ENCODE measurements around the gene CHMP2A. TPM values are rescaled to one million over a fixed set of nuclear protein-coding genes. Genes with fewer than 3 reads are reported as not detected.

Gene CHMP2A
- polyA plus RNA-seq, 1 donor from 2014 or later: 189 TPM

DNA sequence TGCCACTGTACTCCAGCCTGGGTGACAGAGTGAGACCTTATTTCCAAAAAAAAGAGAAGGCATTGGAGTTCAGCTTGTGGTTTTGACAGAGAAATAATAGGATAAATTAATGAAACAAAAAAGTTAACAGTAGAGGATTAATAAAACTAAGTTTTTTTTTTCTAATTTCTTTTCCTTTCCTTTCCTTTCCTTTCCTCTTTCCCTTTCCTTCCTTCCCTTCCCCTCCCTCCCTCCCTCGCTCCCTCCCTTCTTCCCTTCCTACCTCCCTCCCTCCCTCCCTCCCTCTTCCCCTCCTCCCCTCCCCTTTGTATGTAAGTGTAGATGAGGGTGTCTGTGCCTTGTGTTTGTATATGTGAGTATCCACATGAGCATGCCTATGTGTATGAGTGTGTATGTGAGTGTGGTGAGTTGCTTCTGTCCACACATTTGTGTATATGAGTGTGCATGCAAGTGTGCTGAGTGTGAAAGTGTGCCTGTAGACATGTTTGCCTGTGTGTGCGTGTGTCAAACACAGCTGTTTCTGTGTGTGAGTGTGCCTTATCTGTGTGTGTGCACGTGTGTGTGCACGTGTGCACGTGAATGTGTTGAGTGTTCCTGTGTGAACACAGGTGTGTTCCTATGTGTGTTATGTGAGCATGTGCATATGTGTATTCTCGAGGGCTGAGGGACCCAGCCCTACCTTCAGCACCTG is 30.7 kb upstream of the CHMP2A start:
- no peaks in the 10 kb centered on the region for H3K9me2 ChIP-seq (ENCODE audit: insufficient read depth, low read length)
- no peaks in the 10 kb centered on the region for H4K20me1 ChIP-seq (ENCODE audit: insufficient read depth)
- H3F3A ChIP-seq (ENCODE audit: insufficient read depth, low read length, poor library complexity, severe bottlenecking): no peaks in the 10 kb centered on the region
- H3K79me2 ChIP-seq (replicated peaks; ENCODE audit: insufficient read depth, low read length): no peaks in the 10 kb centered on the region
- H3K9me3 ChIP-seq (ENCODE audit: low read length): no peaks in the 10 kb centered on the region
- H3K36me3 ChIP-seq (ENCODE audit: insufficient read depth, low read length): no peaks in the 10 kb centered on the region
- H3K4me3 ChIP-seq (ENCODE audit: low read length): no peak overlapping the region
- no peak for TF ChIP-seq SMC3 (conservative IDR thresholded peaks at IDR 0.05; ENCODE audit: poor library complexity)
- no peak for TF ChIP-seq POLR2AphosphoS5 (IDR thresholded peaks at IDR 0.05)
- TF ChIP-seq MXI1 (conservative IDR thresholded peaks at IDR 0.05; ENCODE audit: poor library complexity, severe bottlenecking): no peak
- TF ChIP-seq TAF1 (IDR thresholded peaks at IDR 0.05; ENCODE audit: low read depth): no peak
- no peak for TF ChIP-seq RAD21 (conservative IDR thresholded peaks at IDR 0.05)
- TF ChIP-seq REST (IDR thresholded peaks at IDR 0.05; ENCODE audit: borderline replicate concordance): no peak
- no peak for TF ChIP-seq EP300 (conservative IDR thresholded peaks at IDR 0.05; ENCODE audit: poor library complexity, severe bottlenecking)
- no peak for TF ChIP-seq EZH2 (IDR thresholded peaks at IDR 0.05; ENCODE audit: borderline replicate concordance, insufficient read depth, low read length, poor library complexity, severe bottlenecking)
- no peak for TF ChIP-seq CTCF (IDR thresholded peaks at IDR 0.05; ENCODE audit: poor library complexity, severe bottlenecking)
- H3K4me2 ChIP-seq (ENCODE audit: low read length): no peak overlapping the region
- no peaks in the 10 kb centered on the region for H3K27me3 ChIP-seq (ENCODE audit: insufficient read depth, low read depth, low read length)
- H3K27ac ChIP-seq (ENCODE audit: low read length): no peak overlapping the region
- no peak overlapping the region for H3K9ac ChIP-seq (ENCODE audit: low read length)
- no peak overlapping the region for H2AFZ ChIP-seq (ENCODE audit: low read depth, low read length)

DNA sequence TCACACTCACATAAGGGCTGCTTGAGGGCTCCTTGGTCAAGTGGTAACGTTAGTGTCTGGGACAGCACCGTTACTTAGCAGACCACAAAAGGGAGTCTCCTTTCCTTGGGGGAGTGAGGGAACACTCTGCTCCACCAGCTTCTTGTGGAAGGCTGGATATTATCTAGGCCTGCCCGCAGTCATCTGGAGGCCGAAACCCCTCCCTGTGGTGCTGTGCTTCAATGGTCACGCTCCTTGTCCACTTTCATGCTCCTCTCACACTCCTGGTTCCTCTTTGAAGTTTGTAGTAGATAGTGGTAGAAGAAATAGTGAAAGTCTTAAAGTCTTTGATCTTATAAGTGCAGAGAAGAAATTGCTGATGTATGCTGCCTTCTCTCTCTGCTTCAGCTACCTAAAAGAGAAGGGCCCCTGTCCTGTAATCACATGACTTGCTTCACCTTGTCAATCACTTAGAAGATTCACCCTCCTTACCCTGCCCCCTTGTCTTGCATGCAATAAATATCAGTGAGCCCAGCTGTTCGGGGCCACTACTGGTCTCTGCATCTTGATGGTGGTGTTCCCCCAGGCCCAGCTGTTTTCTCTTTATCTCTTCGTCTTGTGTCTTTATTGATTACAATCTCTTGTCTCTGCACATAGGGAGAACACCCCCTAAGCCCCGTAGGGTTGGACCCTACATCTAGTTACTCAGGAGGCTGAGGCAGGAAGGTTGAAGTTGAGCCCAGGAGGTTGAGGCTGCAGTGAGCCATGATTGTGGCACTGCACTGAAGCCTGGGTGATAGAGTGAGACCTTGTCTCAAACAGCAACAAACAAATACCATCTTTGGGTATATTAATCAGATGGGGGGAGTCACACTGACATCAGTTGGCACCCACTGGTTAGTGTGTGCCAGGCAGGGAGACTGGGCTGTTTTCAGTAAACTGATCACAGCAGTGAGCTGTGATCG is 29.9 kb upstream of the CHMP2A start:
- H2AFZ ChIP-seq (ENCODE audit: low read depth, low read length): no peak overlapping the region
- TF ChIP-seq MXI1 (conservative IDR thresholded peaks at IDR 0.05; ENCODE audit: poor library complexity, severe bottlenecking) (no peak), SMC3 (conservative IDR thresholded peaks at IDR 0.05; ENCODE audit: poor library complexity) (no peak)

More for the DNA sequence above, 29.9 kb upstream of the CHMP2A start:
- H3K27ac ChIP-seq (ENCODE audit: low read length): no peak overlapping the region
- H3K27me3 ChIP-seq (ENCODE audit: insufficient read depth, low read depth, low read length): no peaks in the 10 kb centered on the region
- H3K9me3 ChIP-seq (ENCODE audit: low read length): no peaks in the 10 kb centered on the region
- H3F3A ChIP-seq (ENCODE audit: insufficient read depth, low read length, poor library complexity, severe bottlenecking): no peaks in the 10 kb centered on the region
- no peak overlapping the region for H3K4me2 ChIP-seq (ENCODE audit: low read length)
- no peaks in the 10 kb centered on the region for H3K9me2 ChIP-seq (ENCODE audit: insufficient read depth, low read length)
- no peaks in the 10 kb centered on the region for H3K36me3 ChIP-seq (ENCODE audit: insufficient read depth, low read length)
- H4K20me1 ChIP-seq (ENCODE audit: insufficient read depth): no peaks in the 10 kb centered on the region
- H3K9ac ChIP-seq (ENCODE audit: low read length): no peak overlapping the region
- no peak overlapping the region for H3K4me3 ChIP-seq (ENCODE audit: low read length)
- no peaks in the 10 kb centered on the region for H3K79me2 ChIP-seq (replicated peaks; ENCODE audit: insufficient read depth, low read length)
